ENCODE measurements around the gene FAM120B.

DNA sequence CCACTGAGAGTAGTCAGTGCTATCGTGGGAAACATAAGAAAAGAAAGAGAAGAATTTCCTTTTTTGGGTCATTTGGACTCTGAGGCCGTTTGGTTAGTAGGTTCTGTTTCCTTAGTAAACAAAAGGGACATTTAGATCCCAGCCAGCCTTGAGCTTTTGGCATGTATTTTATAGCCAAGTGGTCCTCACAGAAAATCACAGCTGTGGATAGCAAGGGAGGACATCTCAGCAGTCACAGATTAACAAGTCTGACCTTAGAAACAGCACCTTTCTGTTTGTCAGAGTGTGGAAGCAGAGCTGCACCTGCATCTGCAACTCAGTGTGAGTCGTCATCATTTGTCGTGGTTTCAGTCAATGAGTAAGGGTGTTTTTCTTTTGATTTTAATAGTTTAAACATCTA is 40.5 kb downstream of the FAM120B start:
- no peak for TF ChIP-seq EZH2phosphoT487 (IDR thresholded peaks at IDR 0.05; ENCODE audit: insufficient read depth, low read depth)
- no peak for TF ChIP-seq EZH2 (IDR thresholded peaks at IDR 0.05; ENCODE audit: insufficient read depth, poor library complexity, severe bottlenecking)
